Effector CD8-positive, alpha-beta T cell (primary cell): ENCODE data around the gene SLCO3A1.

ENCODE experiments used
- DNase-seq: peaks from one replicate; lab custom pipeline; 2025; lab: John Stamatoyannopoulos, UW

SLCO3A1 gene

GRCh38 chr15:92100751-92101150, 247.2 kb downstream of the SLCO3A1 start:
- no peak for DNase-seq

DNA sequence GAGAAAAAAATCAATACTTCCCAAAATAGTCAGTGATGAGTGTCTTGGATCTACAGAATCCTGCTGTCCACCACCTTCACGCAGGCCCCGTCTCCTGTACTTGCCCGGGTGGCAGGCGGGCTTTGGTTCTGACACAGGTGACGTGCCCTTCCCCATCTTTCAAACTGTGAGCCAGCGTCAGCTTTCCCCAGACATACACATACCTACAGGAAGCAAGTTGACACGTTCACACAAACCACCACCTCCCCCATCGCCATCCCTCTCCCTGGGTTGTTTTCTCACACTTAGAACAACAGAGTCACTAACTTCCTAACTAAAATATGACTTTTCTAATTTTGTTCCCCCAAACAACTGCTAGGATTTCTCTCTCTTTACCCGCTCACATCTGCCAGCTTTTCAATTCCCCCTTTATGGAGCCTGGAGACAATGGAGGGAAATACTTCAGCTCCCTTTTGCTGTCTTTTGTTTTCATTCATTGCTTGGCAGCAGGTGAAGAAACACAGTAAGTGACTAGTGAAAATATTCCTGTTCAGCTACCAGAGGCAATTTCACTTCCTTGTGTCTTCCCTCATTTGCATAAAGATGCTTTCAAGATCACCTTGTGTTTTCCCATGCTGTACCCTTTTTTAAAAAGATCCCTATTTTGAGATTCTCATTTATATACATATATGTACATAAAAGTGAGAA, 248.3 kb downstream of the SLCO3A1 start:
- no peak for DNase-seq

- DNase-seq = no peak
Measured at GRCh38 chr15:92102395-92102755, 248.9 kb downstream of the SLCO3A1 start.

DNA sequence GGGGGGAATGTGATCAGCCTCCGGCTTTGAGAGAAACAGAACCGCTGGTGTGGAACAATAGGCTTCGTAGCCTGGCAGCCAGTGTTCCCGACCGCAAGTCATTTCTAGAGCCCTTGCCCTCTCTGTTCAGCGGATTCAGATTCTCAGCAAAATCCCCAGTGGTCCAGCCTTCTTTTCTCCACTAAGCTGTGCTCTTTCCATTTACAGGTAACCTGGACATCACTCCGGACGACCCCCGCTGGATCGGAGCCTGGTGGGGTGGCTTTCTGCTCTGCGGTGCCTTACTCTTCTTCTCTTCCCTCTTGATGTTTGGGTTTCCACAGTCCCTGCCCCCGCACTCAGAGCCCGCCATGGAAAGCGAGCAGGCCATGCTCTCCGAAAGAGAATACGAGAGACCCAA, 250.6 kb downstream of the SLCO3A1 start:
- DNase-seq = no peak

DNA sequence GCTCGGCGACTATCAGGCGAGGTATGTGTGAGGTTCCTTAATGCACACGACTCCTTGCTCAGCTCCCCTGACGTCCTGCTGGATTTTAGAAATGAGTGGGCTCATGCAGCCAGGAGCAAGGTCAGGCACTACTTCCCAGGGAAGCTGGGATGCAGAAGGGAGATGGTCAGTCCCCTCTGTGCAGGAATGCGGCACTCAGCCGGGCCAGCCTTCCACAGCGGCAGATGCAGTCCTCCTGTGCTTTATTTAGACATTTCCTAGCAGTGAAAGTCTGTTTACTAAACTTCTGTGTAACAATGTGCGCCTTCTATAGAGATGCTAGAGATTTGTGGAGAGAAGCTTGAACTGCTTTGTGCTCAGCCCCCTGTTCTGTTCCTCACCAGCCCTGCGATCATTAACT, 252.1 kb downstream of the SLCO3A1 start:
- DNase-seq = no peak

GRCh38 chr15:92107510-92107909, 254.0 kb downstream of the SLCO3A1 start:
- DNase-seq = no peak

DNA sequence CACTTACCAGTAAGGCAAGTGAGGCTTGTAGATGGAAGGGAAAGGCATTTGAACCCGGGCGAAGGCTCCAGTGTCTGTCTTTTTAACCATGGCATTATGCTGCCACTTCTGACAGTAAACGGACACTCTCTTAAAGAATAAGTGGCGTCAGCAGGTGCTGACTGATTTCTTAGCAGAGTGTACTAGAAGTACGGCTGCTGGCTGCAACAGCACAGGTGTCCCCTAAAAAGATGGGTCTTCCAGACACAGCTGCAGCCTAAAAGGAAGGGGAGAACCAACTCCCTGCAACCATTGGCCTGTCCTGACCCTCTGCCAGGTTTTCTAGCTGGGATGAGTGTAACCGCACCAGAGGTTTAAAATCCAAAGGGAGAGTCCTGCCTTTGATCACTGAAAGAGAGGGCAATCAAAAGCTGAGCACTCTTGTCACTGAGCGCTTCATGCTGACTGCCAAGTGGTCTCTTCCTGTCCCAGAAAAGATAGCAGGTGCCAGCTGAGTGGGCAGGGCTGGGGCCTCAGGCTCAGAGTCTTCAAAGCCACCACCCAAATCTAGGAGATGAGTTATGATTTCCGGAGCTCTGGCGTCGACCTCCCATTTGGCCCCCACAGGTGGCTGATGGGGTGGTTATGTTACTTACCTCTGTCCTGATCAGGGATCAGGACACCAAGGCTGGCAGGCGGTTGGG, 255.8 kb downstream of the SLCO3A1 start:
- no peak for DNase-seq

DNA sequence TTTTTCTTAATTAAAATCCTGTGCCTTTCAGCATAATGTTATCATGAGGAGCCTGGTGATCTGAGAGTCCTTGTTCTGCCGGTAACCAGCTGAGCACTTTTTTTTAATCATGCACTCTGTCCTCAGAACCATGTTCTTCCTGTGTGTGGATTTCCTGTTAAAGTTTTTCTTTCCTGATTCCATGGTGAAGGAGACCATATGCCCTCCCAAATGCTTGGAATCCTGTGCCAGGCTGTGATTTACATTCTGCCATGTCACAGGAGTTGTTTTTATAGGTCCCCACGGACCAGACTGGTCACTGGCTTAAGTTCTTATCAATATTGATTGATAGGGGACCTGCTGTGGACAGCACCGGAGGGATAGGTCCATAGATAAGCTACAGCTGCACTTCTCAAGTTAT, 257.8 kb downstream of the SLCO3A1 start:
- DNase-seq = no peak

GRCh38 chr15:92111751-92112150, 258.2 kb downstream of the SLCO3A1 start:
- no peak for DNase-seq

- no peak for DNase-seq
Measured at GRCh38 chr15:92112180-92112579, 258.7 kb downstream of the SLCO3A1 start.

DNA sequence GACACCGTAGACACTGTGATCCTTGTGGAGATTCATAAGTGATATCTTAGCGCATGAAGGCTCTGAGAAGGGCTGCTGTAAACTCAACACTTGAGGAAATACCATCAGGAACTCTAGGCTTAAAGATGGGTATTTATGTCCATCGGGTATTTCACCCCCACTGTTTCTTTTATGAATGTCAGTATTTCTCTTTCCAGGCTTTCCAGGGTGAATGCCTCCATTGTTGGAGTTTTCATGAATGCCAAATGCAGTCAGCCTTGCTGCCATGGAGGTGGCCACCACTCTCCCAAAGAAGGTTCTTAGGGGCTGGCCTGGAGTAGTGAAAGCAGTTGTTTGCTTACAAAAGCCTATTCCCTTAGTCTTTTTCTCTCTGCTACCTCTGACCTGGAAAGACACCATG, 259.2 kb downstream of the SLCO3A1 start:
- no peak for DNase-seq

- no peak for DNase-seq
Measured at GRCh38 chr15:92113832-92114231, 260.3 kb downstream of the SLCO3A1 start.

GRCh38 chr15:92115834-92116233, 262.3 kb downstream of the SLCO3A1 start:
- no peak for DNase-seq

DNA sequence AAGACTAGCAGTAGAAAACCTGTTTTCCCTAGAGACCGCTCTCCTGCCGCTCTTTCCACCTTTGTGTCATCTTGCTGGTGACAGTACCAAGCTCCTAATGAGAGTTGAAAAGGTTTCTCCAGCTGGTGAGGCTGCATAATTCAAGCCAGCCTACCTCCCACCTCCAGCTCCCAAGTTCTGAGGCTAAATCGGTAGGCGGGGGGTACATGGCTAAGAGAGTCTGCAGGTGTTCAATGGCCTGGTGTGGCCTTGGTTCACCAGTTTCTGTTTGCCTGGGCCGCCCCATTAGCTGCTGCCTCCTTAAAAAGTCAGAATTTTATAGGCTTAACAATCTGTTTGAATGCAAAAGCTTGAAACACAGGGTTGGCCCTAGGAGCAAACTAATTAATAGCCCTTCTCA, 262.8 kb downstream of the SLCO3A1 start:
- DNase-seq = no peak

DNA sequence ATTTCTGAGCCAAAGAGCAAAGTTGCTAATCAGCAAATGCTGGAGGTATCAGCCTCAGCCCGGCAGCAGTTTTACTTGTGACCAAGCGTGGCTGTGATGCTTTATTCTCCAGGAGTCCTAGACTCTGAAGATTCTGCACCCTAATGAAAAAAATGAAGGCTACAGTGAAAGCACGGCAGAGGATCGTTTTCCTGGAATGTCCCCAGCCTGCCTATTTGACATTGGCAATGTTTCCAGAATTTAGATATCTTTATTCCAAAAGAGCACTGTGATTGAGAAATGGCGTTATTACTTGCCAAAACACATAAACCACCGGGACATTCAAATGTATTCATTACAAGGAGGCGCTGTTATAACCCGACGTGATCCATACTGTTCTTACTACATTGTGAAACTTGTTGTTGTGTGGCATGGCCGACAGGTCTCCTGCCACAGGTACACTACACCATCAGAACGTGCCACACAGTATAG, 263.8 kb downstream of the SLCO3A1 start:
- no peak for DNase-seq

DNA sequence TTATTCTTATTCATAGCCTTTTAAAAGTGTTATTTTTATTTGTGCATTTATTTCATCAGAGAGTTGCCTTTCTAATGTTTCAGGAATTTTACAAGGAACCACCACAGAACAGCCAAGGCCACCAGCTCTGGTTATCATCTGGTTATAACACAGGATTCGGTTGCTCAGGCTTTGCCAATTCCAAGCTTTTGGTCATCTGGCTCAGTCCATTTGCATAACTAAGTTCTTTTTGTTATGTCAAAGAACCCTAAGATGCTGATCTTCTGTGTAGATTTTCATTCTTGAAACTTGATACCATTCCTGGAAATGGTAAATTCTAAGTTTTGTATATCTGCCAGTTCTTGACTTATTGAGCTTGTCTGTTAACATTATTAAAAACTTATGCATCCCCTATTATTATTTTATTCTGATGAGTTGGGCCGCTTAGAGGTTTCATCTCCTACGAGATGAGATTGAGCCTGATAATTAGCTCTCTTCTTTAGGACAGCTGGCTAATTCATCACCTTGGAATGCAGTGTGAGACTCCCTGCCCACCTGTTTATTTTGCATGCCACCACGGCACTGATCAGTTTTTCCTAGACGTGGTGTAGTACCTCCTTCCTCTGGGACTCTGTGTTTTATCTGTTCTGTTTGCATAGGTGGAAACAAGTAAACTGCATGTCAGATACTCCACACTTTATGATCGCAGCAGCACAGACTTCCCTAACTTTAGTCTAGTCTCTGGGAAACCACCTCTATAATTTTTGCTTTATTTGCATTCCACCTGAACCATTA, 264.8 kb downstream of the SLCO3A1 start:
- no peak for DNase-seq

DNA sequence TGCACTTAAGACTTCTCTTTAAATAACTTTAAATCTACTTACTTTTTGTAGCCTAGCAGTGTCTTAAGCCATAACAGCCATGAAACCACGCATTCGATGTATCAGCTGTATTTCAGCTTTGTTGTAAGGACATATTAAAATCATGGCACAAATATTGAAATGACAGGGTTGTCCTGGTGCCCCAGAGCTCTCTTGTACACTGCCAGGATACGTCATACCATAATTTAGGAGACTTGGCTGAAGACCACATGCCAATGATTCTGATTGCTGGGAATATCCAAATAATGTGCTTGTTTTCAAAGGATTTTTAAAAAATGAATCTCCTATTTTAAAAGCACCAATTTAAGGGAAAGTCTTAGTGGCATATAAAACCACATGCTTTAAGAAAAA, 265.4 kb downstream of the SLCO3A1 start:
- no peak for DNase-seq

- no peak for DNase-seq
Measured at GRCh38 chr15:92120094-92120795, 266.7 kb downstream of the SLCO3A1 start.

- no peak for DNase-seq
Measured at GRCh38 chr15:92121047-92121446, 267.5 kb downstream of the SLCO3A1 start.

DNA sequence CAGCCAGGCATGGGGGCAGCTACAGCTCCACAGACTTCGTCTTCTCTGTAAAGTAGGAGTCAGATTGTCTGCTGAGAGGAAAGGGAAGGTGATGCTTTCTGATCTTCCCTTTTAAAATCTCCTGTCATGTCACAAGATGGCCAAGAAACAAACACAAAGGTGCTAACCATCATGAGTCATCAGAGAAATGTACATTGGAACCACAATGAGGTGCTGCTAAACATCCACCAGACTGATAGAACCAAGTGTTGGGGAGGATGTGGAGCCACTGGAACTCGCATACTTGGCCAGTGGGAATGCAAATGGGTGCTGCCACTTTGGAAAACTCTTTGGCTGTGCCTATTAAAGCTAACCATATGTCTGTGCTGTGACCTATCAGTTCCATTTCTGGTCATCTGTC, 268.8 kb downstream of the SLCO3A1 start:
- DNase-seq = no peak

DNA sequence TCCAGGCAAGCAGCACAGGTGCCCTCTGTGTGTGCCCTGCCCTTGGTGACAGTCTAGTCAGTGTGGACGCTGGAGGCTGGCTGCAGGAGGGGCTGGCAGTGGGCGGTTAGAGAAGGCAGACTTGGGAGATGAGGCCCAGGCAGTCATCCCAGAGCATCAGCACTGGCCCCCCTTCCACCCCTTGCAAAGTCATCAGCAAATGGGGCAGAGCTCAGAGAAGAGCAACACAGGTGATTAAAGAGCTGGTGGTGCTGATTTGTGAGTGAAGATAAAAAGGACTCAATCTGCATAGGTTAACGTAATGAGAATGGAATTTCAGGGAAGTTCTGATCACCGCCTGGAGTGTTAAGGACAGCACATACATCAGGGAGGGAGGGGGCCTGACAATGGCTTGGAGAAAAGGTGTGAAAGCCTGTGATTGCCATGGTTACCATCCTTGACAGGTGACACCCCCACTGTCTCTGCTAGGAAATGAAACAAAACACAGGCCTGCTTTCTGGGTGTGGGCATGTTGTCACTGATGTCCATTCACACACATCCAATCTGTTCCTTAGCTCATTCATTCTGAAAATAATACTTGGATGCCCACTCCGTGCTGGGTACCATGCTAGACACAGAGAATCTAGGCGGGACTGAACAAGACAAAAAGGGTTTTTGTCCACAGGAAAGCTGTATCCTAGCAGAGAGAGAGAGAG, 270.6 kb downstream of the SLCO3A1 start:
- no peak for DNase-seq

GRCh38 chr15:92124657-92125010, 271.1 kb downstream of the SLCO3A1 start:
- DNase-seq = no peak
